MCF 10A (cell line): ENCODE results near the gene TMEM217. TPM values are rescaled to one million over a fixed set of nuclear protein-coding genes. Genes with fewer than 3 reads are reported as not detected.

Experiments
- BruUV-seq: library from RNA; stranded (reverse); fragments of 400-500 nt; replicated peaks from 2 replicates; lab custom pipeline; 2021; lab: Mats Ljungman, UMichigan
- CTCF ChIA-PET: fragments of 300-600 bp; sonication (Branson Sonifier 250); formaldehyde crosslinking; extraction: SDS; loops from one replicate; lab custom pipeline; 2021; ENCODE audit warnings: antibody characterized with exemption, inconsistent platforms; lab: Yijun Ruan, JAX
- POLR2A ChIA-PET: fragments of 300-600, 350-650 bp; sonication (Branson Sonifier 250); formaldehyde crosslinking; extraction: SDS; loops from one replicate; lab custom pipeline; 2020; ENCODE audit warnings: antibody characterized with exemption, inconsistent platforms; lab: Yijun Ruan, JAX
- DNase-seq: peaks from one replicate; pipeline ENCODE4 v3.0.0-alpha.2; 2018; ENCODE audit not compliant: unreplicated experiment
- H3K27ac Mint-ChIP-seq: one replicate; pipeline ENCODE4 v1.8.0; 2022; ENCODE audit warnings: mild to moderate bottlenecking, low read depth, mixed read lengths; ENCODE audit not compliant: unreplicated experiment
- H3K27me3 Mint-ChIP-seq: one replicate; pipeline ENCODE4 v1.8.0; 2022; ENCODE audit warnings: mixed read lengths; ENCODE audit not compliant: insufficient read depth, unreplicated experiment
- H3K36me3 Mint-ChIP-seq: one replicate; pipeline ENCODE4 v1.8.0; 2022; ENCODE audit warnings: mild to moderate bottlenecking, moderate library complexity, mixed read lengths; ENCODE audit not compliant: insufficient read depth, unreplicated experiment
- H3K4me1 Mint-ChIP-seq: one replicate; pipeline ENCODE4 v1.8.0; 2022; ENCODE audit warnings: mixed read lengths; ENCODE audit not compliant: insufficient read depth, unreplicated experiment
- H3K4me3 Mint-ChIP-seq: one replicate; pipeline ENCODE4 v1.8.0; 2022; ENCODE audit warnings: mild to moderate bottlenecking, moderate library complexity, mixed read lengths; ENCODE audit not compliant: unreplicated experiment
- H3K9me3 Mint-ChIP-seq: one replicate; pipeline ENCODE4 v1.8.0; 2022; ENCODE audit warnings: mixed read lengths; ENCODE audit not compliant: unreplicated experiment
- intact Hi-C: fragments of 100-400 bp; cut with micrococcal nuclease; formaldehyde crosslinking; loops from 2 replicates; pipeline ENCODE4 v1.14.1; 2022
- total RNA-seq: library from RNA; stranded (reverse); gene quantifications from 2 replicates; pipeline ENCODE4 v1.2.3, GENCODE V29; 2022
- TF ChIP-seq, protein P1 (sequence below): fragments of 200-600 bp; IDR thresholded peaks from one replicate; pipeline ENCODE4 v1.8.0; 2022; ENCODE audit warnings: antibody characterized with exemption, mild to moderate bottlenecking; ENCODE audit not compliant: unreplicated experiment

TMEM217 gene
- total RNA-seq, 1 experiment from 2014 or later, result 3.2 TPM

DNA sequence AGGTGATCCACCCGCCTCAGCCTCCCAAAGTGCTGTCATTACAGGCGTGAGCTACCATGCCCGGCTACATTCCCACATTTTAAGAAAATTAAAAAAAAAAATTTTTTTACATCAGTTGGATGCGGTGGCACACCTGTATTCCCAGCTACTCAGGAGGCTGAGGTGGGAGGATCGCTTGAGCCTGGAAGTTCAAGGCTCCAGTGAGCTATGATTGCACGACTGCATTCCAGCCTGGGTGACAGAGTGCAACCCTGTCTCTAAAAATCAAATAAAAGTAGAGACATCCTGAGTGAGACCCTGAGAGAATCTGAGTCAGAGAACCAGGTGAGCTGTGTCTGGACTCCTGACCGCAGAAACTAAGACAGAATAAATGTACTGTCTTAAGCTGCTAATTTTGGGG lies 49.2 kb downstream of the TMEM217 start:
- H3K27ac Mint-ChIP-seq, result no peak overlapping the region
- TF ChIP-seq, protein P1, sequence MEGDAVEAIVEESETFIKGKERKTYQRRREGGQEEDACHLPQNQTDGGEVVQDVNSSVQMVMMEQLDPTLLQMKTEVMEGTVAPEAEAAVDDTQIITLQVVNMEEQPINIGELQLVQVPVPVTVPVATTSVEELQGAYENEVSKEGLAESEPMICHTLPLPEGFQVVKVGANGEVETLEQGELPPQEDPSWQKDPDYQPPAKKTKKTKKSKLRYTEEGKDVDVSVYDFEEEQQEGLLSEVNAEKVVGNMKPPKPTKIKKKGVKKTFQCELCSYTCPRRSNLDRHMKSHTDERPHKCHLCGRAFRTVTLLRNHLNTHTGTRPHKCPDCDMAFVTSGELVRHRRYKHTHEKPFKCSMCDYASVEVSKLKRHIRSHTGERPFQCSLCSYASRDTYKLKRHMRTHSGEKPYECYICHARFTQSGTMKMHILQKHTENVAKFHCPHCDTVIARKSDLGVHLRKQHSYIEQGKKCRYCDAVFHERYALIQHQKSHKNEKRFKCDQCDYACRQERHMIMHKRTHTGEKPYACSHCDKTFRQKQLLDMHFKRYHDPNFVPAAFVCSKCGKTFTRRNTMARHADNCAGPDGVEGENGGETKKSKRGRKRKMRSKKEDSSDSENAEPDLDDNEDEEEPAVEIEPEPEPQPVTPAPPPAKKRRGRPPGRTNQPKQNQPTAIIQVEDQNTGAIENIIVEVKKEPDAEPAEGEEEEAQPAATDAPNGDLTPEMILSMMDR, result no peak
- H3K4me1 Mint-ChIP-seq, result peaks cover 7% of the 10 kb centered on the region
- CTCF ChIA-PET, result interaction anchor here (0.6 to 9.9 kb wide), 20 partner anchors 11 to 498 kb away, joined by 3 to 228 read pairs (median 5); partner anchors contain the start of genes C6orf89 and PIM1
- no peak overlapping the region for H3K4me3 Mint-ChIP-seq
- no peaks in the 10 kb centered on the region for H3K9me3 Mint-ChIP-seq
- BruUV-seq, result no TSS peak
- POLR2A ChIA-PET, result no interaction called here
- intact Hi-C loops, result no loop called here
- no peaks in the 10 kb centered on the region for H3K27me3 Mint-ChIP-seq
- no peak for DNase-seq
- no peaks in the 10 kb centered on the region for H3K36me3 Mint-ChIP-seq

- Mint-ChIP-seq H3K27me3 (no peaks in the 10 kb centered on the region), H3K9me3 (no peaks in the 10 kb centered on the region), H3K27ac (no peak overlapping the region), H3K4me3 (no peak overlapping the region), H3K36me3 (no peaks in the 10 kb centered on the region), H3K4me1 (peaks cover 7% of the 10 kb centered on the region)
- POLR2A ChIA-PET, result no interaction called here
- TF ChIP-seq, protein P1, result peak; percentile 60
- peak; percentile 87 for DNase-seq
- CTCF ChIA-PET, result interaction anchor here (0.6 to 9.9 kb wide), 15 partner anchors 9 to 322 kb away, joined by 3 to 228 read pairs (median 4); partner anchors contain the start of genes C6orf89 and PIM1
- intact Hi-C loops, result no loop called here
- BruUV-seq, result no TSS peak
These were observed 50.0 kb downstream of the TMEM217 start for GRCh38 chr6:37207903-37208456.

DNA sequence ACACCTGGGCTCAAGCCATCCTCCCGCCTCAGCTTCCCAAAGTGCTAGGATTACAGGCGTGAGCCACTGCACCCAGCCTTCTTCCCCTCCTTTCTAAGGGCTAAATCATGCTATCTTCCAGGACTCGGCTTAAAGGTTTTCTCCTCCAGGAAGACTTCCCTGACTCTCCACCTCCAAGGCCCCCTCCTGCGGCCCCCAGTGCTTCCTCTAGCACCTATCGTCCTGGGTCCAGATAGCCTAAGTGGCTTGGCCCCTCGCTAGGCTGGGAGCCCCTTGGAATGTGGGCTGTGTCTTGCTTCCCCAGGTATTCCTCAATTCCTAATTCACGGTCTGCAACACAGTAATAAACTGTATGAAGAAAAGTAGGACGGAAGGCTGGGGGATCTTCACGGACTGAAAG lies 51.3 kb downstream of the TMEM217 start:
- H3K36me3 Mint-ChIP-seq, result no peaks in the 10 kb centered on the region
- TF ChIP-seq, protein P1, result no peak
- H3K27me3 Mint-ChIP-seq, result no peaks in the 10 kb centered on the region
- H3K4me3 Mint-ChIP-seq, result no peak overlapping the region
- peaks cover 7% of the 10 kb centered on the region for H3K4me1 Mint-ChIP-seq
- H3K27ac Mint-ChIP-seq, result no peak overlapping the region
- no peak for DNase-seq
- intact Hi-C loops, result no loop called here
- H3K9me3 Mint-ChIP-seq, result no peaks in the 10 kb centered on the region
- BruUV-seq, result no TSS peak
- ChIA-PET POLR2A (interaction anchor here (1.3 kb wide), 1 partner anchor 38 kb away, joined by 3 read pairs; no protein-coding TSS in a partner anchor), CTCF (interaction anchor here (0.6 to 9.9 kb wide), 7 partner anchors 9 to 380 kb away, joined by 3 to 228 read pairs (median 4); no protein-coding TSS in a partner anchor)

DNA sequence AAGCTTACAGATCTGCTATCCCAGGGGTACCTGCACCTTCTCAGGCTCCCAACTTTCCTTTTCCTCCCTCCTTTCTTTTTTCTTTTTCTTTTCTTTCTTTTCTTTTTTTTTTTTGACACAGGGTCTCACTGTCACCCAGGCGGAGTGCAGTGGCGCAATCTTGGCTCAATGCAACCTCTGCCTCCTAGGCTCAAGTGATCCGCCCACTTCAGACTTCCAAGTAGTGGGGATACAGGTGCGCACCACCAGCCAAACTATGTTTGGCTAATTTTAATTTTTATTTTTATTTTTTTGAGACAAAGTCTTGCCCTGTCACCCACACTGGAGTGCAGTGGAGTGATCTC lies 52.0 kb downstream of the TMEM217 start:
- TF ChIP-seq, protein P1, result no peak
- H3K4me1 Mint-ChIP-seq, result peaks cover 7% of the 10 kb centered on the region
- no TSS peak for BruUV-seq
- H3K27me3 Mint-ChIP-seq, result no peaks in the 10 kb centered on the region
- POLR2A ChIA-PET, result interaction anchor here (1.3 kb wide), 1 partner anchor 38 kb away, joined by 3 read pairs; no protein-coding TSS in a partner anchor
- intact Hi-C loops, result no loop called here
- no peak for DNase-seq
- CTCF ChIA-PET, result interaction anchor here (0.6 to 9.9 kb wide), 6 partner anchors 155 to 1433 kb away, joined by 3 to 228 read pairs (median 4); no protein-coding TSS in a partner anchor
- H3K4me3 Mint-ChIP-seq, result no peak overlapping the region
- H3K9me3 Mint-ChIP-seq, result no peaks in the 10 kb centered on the region
- no peak overlapping the region for H3K27ac Mint-ChIP-seq
- no peaks in the 10 kb centered on the region for H3K36me3 Mint-ChIP-seq
